HepG2 (cell line): ENCODE data around the gene DAPK1. TPM values are rescaled to one million over a fixed set of nuclear protein-coding genes. Genes with fewer than 3 reads are reported as not detected.
A peak's percentile ranks its signal among the peaks of the same experiment; 100 is the strongest.

Experiments
- ATAC-seq: fragments of 200-7000 bp; cut with Tn5 transposase; 3 replicates; pipeline ENCODE4 v1.9.1; 2020; ENCODE audit warnings: mild to moderate bottlenecking, moderate library complexity
- BruUV-seq: library from RNA; stranded (reverse); fragments of 400-500 nt; replicated peaks from 2 replicates; lab custom pipeline; 2021; lab: Mats Ljungman, UMichigan
- CTCF ChIA-PET: fragments of 300-600 bp; formaldehyde crosslinking; extraction: SDS; loops from one replicate; lab custom pipeline; 2021; ENCODE audit warnings: low total read pairs, inconsistent platforms, low intra/inter-chr PET ratio; lab: Yijun Ruan, JAX
- POLR2A ChIA-PET: fragments of 350-600 bp; sonication (Branson Sonifier 250); formaldehyde crosslinking; loops from one replicate; lab custom pipeline; 2020; ENCODE audit warnings: antibody characterized with exemption, inconsistent platforms; lab: Yijun Ruan, JAX
- DNase-seq: peaks from one replicate; pipeline ENCODE4 v3.0.0-alpha.2; 2015; ENCODE audit warnings: low spot score
- FAIRE-seq: peaks from 3 replicates; lab custom pipeline; 2011; peaks lifted over from hg19 to GRCh38; lab: Jason Lieb, UNC
- H2AFZ ChIP-seq: one replicate; pipeline ENCODE4 v1.6.1; 2011; ENCODE audit warnings: low read length, inconsistent platforms
- H3K27ac ChIP-seq: fragments of 300-600 bp; 3 replicates; pipeline ENCODE4 v1.8.0; 2011; ENCODE audit warnings: mixed run types, mild to moderate bottlenecking, mixed read lengths, low read length, inconsistent platforms; ENCODE audit not compliant: insufficient read depth; ENCODE audit errors: extremely low read length
- H3K27me3 ChIP-seq, 2 experiments: fragments of 200-600 bp in 1 of 2; 2 replicates in 1 of 2; 3 replicates in 1 of 2; pipeline versions ENCODE4 v1.6.0 to v1.8.0; 2011; ENCODE audit warnings: low read length in 2 of 2, mild to moderate bottlenecking in 2 of 2, moderate library complexity in 2 of 2, inconsistent platforms in 1 of 2; ENCODE audit not compliant: insufficient read depth in 2 of 2, control insufficient read depth in 1 of 2
- H3K36me3 ChIP-seq, 2 experiments: fragments of 200-600 bp in 1 of 2; replicated peaks in 1 of 2; 2 replicates in 1 of 2; 3 replicates in 1 of 2; pipeline versions ENCODE4 v1.5.1 to v1.8.0; 2011; ENCODE audit warnings: low read length in 2 of 2, inconsistent platforms in 1 of 2; ENCODE audit not compliant: insufficient read depth in 2 of 2, control insufficient read depth in 1 of 2
- H3K4me1 ChIP-seq: 2 replicates; pipeline ENCODE4 v1.5.1; 2012; ENCODE audit warnings: low read length, inconsistent platforms; ENCODE audit not compliant: insufficient read depth
- H3K4me2 ChIP-seq: 2 replicates; pipeline ENCODE4 v1.6.0; 2011; ENCODE audit warnings: low read depth, low read length, inconsistent platforms
- H3K4me3 ChIP-seq, 3 experiments: fragments of 200-600 bp in 1 of 3; sonication (generic), shearing (Covaris generic) in 1 of 3; replicated peaks in 1 of 3; 2 replicates each; pipeline ENCODE4 v1.5.1; 2011 to 2016; ENCODE audit warnings: low read length in 3 of 3, inconsistent platforms in 2 of 3, low read depth in 2 of 3, mild to moderate bottlenecking in 2 of 3, control low read depth in 1 of 3, mixed read lengths in 1 of 3; ENCODE audit not compliant: insufficient read depth in 1 of 3
- H3K79me2 ChIP-seq: one replicate; pipeline ENCODE4 v1.6.1; 2011; ENCODE audit warnings: low read length, inconsistent platforms; ENCODE audit not compliant: insufficient read depth
- H3K9ac ChIP-seq: 2 replicates; pipeline ENCODE4 v1.6.0; 2011; ENCODE audit warnings: mild to moderate bottlenecking, low read depth, low read length, inconsistent platforms; ENCODE audit not compliant: insufficient read depth
- H3K9me3 ChIP-seq: 2 replicates; pipeline ENCODE4 v1.5.1; 2012; ENCODE audit warnings: mild to moderate bottlenecking, low read length
- H4K20me1 ChIP-seq: 2 replicates; pipeline ENCODE4 v1.6.0; 2011; ENCODE audit warnings: inconsistent platforms, mild to moderate bottlenecking, low read length, moderate library complexity; ENCODE audit not compliant: insufficient read depth
- BCL6 ChIP-seq: IDR thresholded peaks from 2 replicates; pipeline ENCODE4 v1.6.1; 2016; ENCODE audit warnings: missing genetic modification reagents, missing compliant biosample characterization
- HDAC2 ChIP-seq: sonication (generic); formaldehyde crosslinking; IDR thresholded peaks from 2 replicates; pipeline ENCODE4 v1.4.0; 2020; ENCODE audit warnings: missing genetic modification reagents
- HDAC6 ChIP-seq: fragments of 200-600 bp; sonication (generic); IDR thresholded peaks from 2 replicates; pipeline ENCODE4 v1.7.0; 2017; ENCODE audit warnings: mild to moderate bottlenecking, antibody characterized with exemption, low read length, low read depth
- RAD21 ChIP-seq: fragments of 450-650 bp; formaldehyde crosslinking; IDR thresholded peaks from 2 replicates; pipeline ENCODE4 v1.5.0; 2020; ENCODE audit warnings: mild to moderate bottlenecking
- RBM22 ChIP-seq: fragments of 200-400 bp; formaldehyde crosslinking; optimal IDR thresholded peaks from 2 replicates; pipeline ENCODE3; 2017; ENCODE audit warnings: mild to moderate bottlenecking, low read length, moderate library complexity
- YEATS2 ChIP-seq: sonication (generic); formaldehyde crosslinking; IDR thresholded peaks from 2 replicates; pipeline ENCODE4 v1.4.0; 2020; ENCODE audit warnings: missing genetic modification reagents, borderline replicate concordance
- ZFP82 ChIP-seq: sonication (generic); formaldehyde crosslinking; IDR thresholded peaks from 2 replicates; pipeline ENCODE4 v1.5.1; 2020; ENCODE audit warnings: mild to moderate bottlenecking, missing genetic modification reagents, borderline replicate concordance
- ZNF224 ChIP-seq: sonication (generic); formaldehyde crosslinking; IDR thresholded peaks from 2 replicates; pipeline ENCODE4 v1.5.0; 2020; ENCODE audit warnings: mild to moderate bottlenecking, missing genetic modification reagents
- ZNF24 ChIP-seq: fragments of 450-650 bp; IDR thresholded peaks from 2 replicates; pipeline ENCODE4 v1.6.1; 2017; ENCODE audit warnings: antibody characterized with exemption, mild to moderate bottlenecking
- ZNF607 ChIP-seq: sonication (generic); formaldehyde crosslinking; IDR thresholded peaks from 2 replicates; pipeline ENCODE4 v1.5.1; 2020; ENCODE audit warnings: missing genetic modification reagents, mild to moderate bottlenecking, borderline replicate concordance
- ZSCAN30 ChIP-seq: sonication (generic); formaldehyde crosslinking; IDR thresholded peaks from 2 replicates; pipeline ENCODE4 v1.5.0; 2020; ENCODE audit warnings: mild to moderate bottlenecking, missing genetic modification reagents
- WGBS: methylation state at CpG from one replicate; pipeline ENCODE4 v1.1.6; 2017; ENCODE audit warnings: low lambda C conversion rate; 5-methylcytosine and 5-hydroxymethylcytosine counted together
- in situ Hi-C: cut with HindIII; loops from 2 replicates; pipeline ENCODE4 v1.10.0; 2017; ENCODE audit warnings: low pct_unique_long_range_greater_than_20kb; ENCODE audit not compliant: extremely low pct_ligation_motif_present
- intact Hi-C: fragments of 100-400 bp; cut with micrococcal nuclease; formaldehyde crosslinking; loops from one replicate; pipeline ENCODE4 v1.10.0; 2022; ENCODE audit not compliant: unreplicated experiment
- polyA plus RNA-seq, 8 experiments: library from polyadenylated mRNA; depleted of rRNA in 3 of 8; stranded (reverse) in 7 of 8; unstranded in 1 of 8; fragments of >200 nt; fragmentation: Illumina TruSeq in 4 of 8; extraction: Trizol in 4 of 8; gene quantifications; 2 replicates each; pipeline versions ENCODE4 v1.2.1 to v1.2.3, GENCODE V29; 2011 to 2016; ENCODE audit warnings: low read depth in 4 of 8, missing spikeins in 1 of 8, mixed read lengths in 1 of 8; ENCODE audit not compliant: insufficient read depth in 1 of 8
- total RNA-seq, 5 experiments: library from RNA; depleted of rRNA; stranded (reverse); fragments of >200 nt; fragmentation: Illumina TruSeq; extraction: Trizol; gene quantifications; 2 replicates each; pipeline ENCODE4 v1.2.3, GENCODE V29; 2016; ENCODE audit warnings: low read depth in 1 of 5
- TF ChIP-seq, protein P1 (sequence below): IDR thresholded peaks from 2 replicates; pipeline ENCODE4 v1.6.1; 2016; ENCODE audit warnings: control low read depth
- TF ChIP-seq, protein P2 (sequence below): sonication (generic); formaldehyde crosslinking; IDR thresholded peaks from 2 replicates; pipeline ENCODE4 v1.5.0; 2020; ENCODE audit warnings: mild to moderate bottlenecking, missing genetic modification reagents
- TF ChIP-seq, protein P3 (sequence below): sonication (generic); formaldehyde crosslinking; IDR thresholded peaks from 2 replicates; pipeline ENCODE4 v1.9.0; 2022; ENCODE audit warnings: missing genetic modification reagents, mild to moderate bottlenecking, borderline replicate concordance
- TF ChIP-seq, protein P4 (sequence below): sonication (generic); formaldehyde crosslinking; IDR thresholded peaks from 2 replicates; pipeline ENCODE4 v1.5.1; 2020; ENCODE audit warnings: missing genetic modification reagents, mild to moderate bottlenecking, borderline replicate concordance

Gene DAPK1
- total and polyA plus RNA-seq, 2 of the 13 experiments (the other 11 are each of a cell fraction or from before 2014, with no cell fraction given) = 35.7 to 35.9 TPM

DNA sequence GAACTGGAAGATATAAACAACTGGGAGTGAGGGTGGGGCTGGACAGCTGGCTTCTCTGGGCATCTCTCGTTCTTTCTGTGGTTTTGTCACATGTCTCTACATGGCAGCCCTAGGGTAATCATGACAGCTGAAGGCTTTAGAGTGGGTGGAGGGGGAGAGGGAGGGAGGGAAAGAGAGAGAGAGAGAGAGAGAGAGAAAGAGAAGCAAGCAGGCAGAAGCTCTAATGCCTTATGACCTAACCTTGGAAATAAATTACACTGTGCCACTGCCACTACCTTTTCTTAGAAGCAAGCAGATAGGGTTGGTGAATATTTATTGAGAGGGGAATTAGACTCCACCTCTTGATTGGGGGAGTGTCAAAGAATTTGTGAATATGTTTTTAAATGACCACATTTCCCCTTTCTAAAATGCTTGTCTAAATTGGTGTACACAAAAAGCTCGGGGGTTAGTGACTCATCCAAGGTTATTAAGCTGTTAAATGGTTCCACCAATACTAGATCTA is 2.6 kb upstream of the DAPK1 start (continued):
- TF ChIP-seq, protein P1, sequence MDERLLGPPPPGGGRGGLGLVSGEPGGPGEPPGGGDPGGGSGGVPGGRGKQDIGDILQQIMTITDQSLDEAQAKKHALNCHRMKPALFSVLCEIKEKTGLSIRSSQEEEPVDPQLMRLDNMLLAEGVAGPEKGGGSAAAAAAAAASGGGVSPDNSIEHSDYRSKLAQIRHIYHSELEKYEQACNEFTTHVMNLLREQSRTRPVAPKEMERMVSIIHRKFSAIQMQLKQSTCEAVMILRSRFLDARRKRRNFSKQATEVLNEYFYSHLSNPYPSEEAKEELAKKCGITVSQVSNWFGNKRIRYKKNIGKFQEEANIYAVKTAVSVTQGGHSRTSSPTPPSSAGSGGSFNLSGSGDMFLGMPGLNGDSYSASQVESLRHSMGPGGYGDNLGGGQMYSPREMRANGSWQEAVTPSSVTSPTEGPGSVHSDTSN (CRISPR knock-in tag) = no peak
- TF ChIP-seq, all 625 proteins: peak for 0

DNA sequence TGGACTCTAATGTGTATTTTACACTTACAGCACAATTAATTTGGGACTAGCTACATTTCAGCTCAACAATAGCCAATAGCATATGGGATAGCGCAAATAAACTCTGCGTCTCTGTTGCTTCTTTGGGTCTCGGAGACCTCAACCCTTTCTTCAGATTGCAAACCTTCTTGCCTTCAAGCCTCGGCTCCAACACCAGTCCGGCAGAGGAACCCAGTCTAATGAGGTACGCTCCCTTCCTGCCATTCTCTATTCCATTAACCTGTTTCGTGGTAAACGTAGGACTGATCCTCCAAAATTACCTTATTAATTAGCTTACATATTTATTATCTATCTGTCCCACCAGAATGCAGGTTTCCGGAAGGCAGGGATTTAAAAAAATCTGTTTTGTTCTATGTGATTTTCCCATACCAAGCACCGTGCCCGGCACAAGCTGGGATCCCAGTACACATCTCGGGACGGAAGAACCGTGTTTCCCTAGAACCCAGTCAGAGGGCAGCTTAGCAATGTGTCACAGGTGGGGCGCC is 525 bp upstream of the DAPK1 start:
- 28% methylated on average over 11 of the region's 15 CpGs for WGBS
- H3K9ac ChIP-seq = peak overlapping the region; percentile 81
- peak overlapping the region; percentile 72 for H2AFZ ChIP-seq
- ChIA-PET POLR2A (interaction anchor here (0.6 to 3.8 kb wide), 6 partner anchors 9 to 116 kb away, joined by 3 to 28 read pairs (median 11); no protein-coding TSS in a partner anchor), CTCF (no interaction called here)
- H3K27me3 ChIP-seq = peaks cover 5 to 7% of the 10 kb centered on the region in 2 experiments; a peak in 2 of 5 replicates
- no TSS peak for BruUV-seq
- intact Hi-C loops (loop anchor here (2.0 to 5.0 kb wide), 3 partner anchors 50 to 165 kb away; no protein-coding TSS in a partner anchor), in situ Hi-C loops (loop anchor here (10.0 kb wide), 2 partner anchors 162 to 168 kb away; no protein-coding TSS in a partner anchor)
- H3K79me2 ChIP-seq = peaks cover 37% of the 10 kb centered on the region
- DNase-seq = no peak
- H4K20me1 ChIP-seq = no peaks in the 10 kb centered on the region
- ATAC-seq = no peak
- FAIRE-seq = no peak
- H3K4me2 ChIP-seq = peak overlapping the region; percentile 95
- H3K4me3 ChIP-seq = peak overlapping the region; percentile 79 to 87 (median 85)
- peak overlapping the region; percentile 86 for H3K27ac ChIP-seq
- peaks cover 45% of the 10 kb centered on the region for H3K4me1 ChIP-seq
- H3K9me3 ChIP-seq = no peaks in the 10 kb centered on the region
- H3K36me3 ChIP-seq = no peaks in the 10 kb centered on the region
- TF ChIP-seq RBM22 (no peak), ZFP82 (CRISPR knock-in tag) (no peak), BCL6 (CRISPR knock-in tag) (no peak), ZSCAN30 (CRISPR knock-in tag) (0 out of 2 replicates have a peak, but pooled peaks have one; percentile 57), ZNF24 (no peak), RAD21 (CRISPR knock-in tag) (no peak), HDAC2 (CRISPR knock-in tag) (no peak), ZNF607 (0 out of 2 replicates have a peak, but pooled peaks have one; percentile 12), HDAC6 (0 out of 2 replicates have a peak, but pooled peaks have one; percentile 29), ZNF224 (CRISPR knock-in tag) (0 out of 2 replicates have a peak, but pooled peaks have one; percentile 16), YEATS2 (CRISPR knock-in tag) (no peak)
- TF ChIP-seq, protein P2, sequence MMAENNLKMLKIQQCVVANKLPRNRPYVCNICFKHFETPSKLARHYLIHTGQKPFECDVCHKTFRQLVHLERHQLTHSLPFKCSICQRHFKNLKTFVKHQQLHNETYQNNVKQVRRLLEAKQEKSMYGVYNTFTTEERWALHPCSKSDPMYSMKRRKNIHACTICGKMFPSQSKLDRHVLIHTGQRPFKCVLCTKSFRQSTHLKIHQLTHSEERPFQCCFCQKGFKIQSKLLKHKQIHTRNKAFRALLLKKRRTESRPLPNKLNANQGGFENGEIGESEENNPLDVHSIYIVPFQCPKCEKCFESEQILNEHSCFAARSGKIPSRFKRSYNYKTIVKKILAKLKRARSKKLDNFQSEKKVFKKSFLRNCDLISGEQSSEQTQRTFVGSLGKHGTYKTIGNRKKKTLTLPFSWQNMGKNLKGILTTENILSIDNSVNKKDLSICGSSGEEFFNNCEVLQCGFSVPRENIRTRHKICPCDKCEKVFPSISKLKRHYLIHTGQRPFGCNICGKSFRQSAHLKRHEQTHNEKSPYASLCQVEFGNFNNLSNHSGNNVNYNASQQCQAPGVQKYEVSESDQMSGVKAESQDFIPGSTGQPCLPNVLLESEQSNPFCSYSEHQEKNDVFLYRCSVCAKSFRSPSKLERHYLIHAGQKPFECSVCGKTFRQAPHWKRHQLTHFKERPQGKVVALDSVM (CRISPR knock-in tag) = peak; percentile 29; the same call in 1 of the 2 replicates
- TF ChIP-seq, protein P3, sequence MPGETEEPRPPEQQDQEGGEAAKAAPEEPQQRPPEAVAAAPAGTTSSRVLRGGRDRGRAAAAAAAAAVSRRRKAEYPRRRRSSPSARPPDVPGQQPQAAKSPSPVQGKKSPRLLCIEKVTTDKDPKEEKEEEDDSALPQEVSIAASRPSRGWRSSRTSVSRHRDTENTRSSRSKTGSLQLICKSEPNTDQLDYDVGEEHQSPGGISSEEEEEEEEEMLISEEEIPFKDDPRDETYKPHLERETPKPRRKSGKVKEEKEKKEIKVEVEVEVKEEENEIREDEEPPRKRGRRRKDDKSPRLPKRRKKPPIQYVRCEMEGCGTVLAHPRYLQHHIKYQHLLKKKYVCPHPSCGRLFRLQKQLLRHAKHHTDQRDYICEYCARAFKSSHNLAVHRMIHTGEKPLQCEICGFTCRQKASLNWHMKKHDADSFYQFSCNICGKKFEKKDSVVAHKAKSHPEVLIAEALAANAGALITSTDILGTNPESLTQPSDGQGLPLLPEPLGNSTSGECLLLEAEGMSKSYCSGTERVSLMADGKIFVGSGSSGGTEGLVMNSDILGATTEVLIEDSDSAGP (CRISPR knock-in tag) = 0 out of 2 replicates have a peak, but pooled peaks have one; percentile 18
- TF ChIP-seq, protein P4, sequence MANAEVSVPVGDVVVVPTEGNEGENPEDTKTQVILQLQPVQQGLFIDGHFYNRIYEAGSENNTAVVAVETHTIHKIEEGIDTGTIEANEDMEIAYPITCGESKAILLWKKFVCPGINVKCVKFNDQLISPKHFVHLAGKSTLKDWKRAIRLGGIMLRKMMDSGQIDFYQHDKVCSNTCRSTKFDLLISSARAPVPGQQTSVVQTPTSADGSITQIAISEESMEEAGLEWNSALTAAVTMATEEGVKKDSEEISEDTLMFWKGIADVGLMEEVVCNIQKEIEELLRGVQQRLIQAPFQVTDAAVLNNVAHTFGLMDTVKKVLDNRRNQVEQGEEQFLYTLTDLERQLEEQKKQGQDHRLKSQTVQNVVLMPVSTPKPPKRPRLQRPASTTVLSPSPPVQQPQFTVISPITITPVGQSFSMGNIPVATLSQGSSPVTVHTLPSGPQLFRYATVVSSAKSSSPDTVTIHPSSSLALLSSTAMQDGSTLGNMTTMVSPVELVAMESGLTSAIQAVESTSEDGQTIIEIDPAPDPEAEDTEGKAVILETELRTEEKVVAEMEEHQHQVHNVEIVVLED (CRISPR knock-in tag) = peak; percentile 14; the same call in 1 of the 2 replicates
